ENCODE measurements around the gene ZNF90.

ZNF90 gene

GRCh38 chr19:20164456-20164855, 86.7 kb downstream of the ZNF90 start:
- no peaks in the 10 kb centered on the region; the same call in 1 of the 2 replicates for H3F3A ChIP-seq (ENCODE audit: low read depth)
- no peaks in the 10 kb centered on the region for H3K9me2 ChIP-seq (replicated peaks; ENCODE audit: low read depth, low read length)
- H3K9ac ChIP-seq (ENCODE audit: low read depth, low read length, poor library complexity, severe bottlenecking): no peak overlapping the region
- peaks cover 24% of the 10 kb centered on the region; the same call in 1 of the 2 replicates for H3K79me2 ChIP-seq (ENCODE audit: insufficient read depth, low read length)
- H3K4me1 ChIP-seq (ENCODE audit: insufficient read depth, low read length, poor library complexity, severe bottlenecking): peaks cover 27% of the 10 kb centered on the region
- H2AFZ ChIP-seq (ENCODE audit: low read length): no peak overlapping the region
- no peak overlapping the region for H3K4me3 ChIP-seq (ENCODE audit: low read length, poor library complexity, severe bottlenecking)
- peaks cover 3% of the 10 kb centered on the region; the same call in 1 of the 2 replicates for H3K9me3 ChIP-seq (ENCODE audit: insufficient read depth, low read depth, low read length)
- H3K27me3 ChIP-seq (ENCODE audit: insufficient read depth, low read length, poor library complexity, severe bottlenecking): no peaks in the 10 kb centered on the region
- H4K20me1 ChIP-seq (ENCODE audit: insufficient read depth, low read length, poor library complexity, severe bottlenecking): no peaks in the 10 kb centered on the region
- no peaks in the 10 kb centered on the region for H3K36me3 ChIP-seq (ENCODE audit: insufficient read depth, low read length)
- H3K4me2 ChIP-seq (ENCODE audit: low read depth, low read length, poor library complexity, severe bottlenecking): no peak overlapping the region
- no peak for TF ChIP-seq EZH2phosphoT487 (IDR thresholded peaks at IDR 0.05; ENCODE audit: borderline replicate concordance)
- TF ChIP-seq CTCF (conservative IDR thresholded peaks at IDR 0.05; ENCODE audit: low read length): no peak

GRCh38 chr19:20165971-20166592, 88.3 kb downstream of the ZNF90 start:
- no peaks in the 10 kb centered on the region for H3K27me3 ChIP-seq (ENCODE audit: insufficient read depth, low read length, poor library complexity, severe bottlenecking)
- H3K36me3 ChIP-seq (ENCODE audit: insufficient read depth, low read length): no peaks in the 10 kb centered on the region
- no peak overlapping the region for H3K4me3 ChIP-seq (ENCODE audit: low read length, poor library complexity, severe bottlenecking)
- H3K9me2 ChIP-seq (replicated peaks; ENCODE audit: low read depth, low read length): no peaks in the 10 kb centered on the region
- H3K4me2 ChIP-seq (ENCODE audit: low read depth, low read length, poor library complexity, severe bottlenecking): no peak overlapping the region
- H3K9ac ChIP-seq (ENCODE audit: low read depth, low read length, poor library complexity, severe bottlenecking): no peak overlapping the region
- H3F3A ChIP-seq (ENCODE audit: low read depth): no peaks in the 10 kb centered on the region; the same call in 1 of the 2 replicates
- H2AFZ ChIP-seq (ENCODE audit: low read length): no peak overlapping the region
- peaks cover 3% of the 10 kb centered on the region; the same call in 1 of the 2 replicates for H3K9me3 ChIP-seq (ENCODE audit: insufficient read depth, low read depth, low read length)
- no peak for TF ChIP-seq EZH2phosphoT487 (IDR thresholded peaks at IDR 0.05; ENCODE audit: borderline replicate concordance)
- TF ChIP-seq CTCF (conservative IDR thresholded peaks at IDR 0.05; ENCODE audit: low read length): no peak
- H3K79me2 ChIP-seq (ENCODE audit: insufficient read depth, low read length): peaks cover 40% of the 10 kb centered on the region
- peaks cover 32% of the 10 kb centered on the region for H3K4me1 ChIP-seq (ENCODE audit: insufficient read depth, low read length, poor library complexity, severe bottlenecking)
- no peaks in the 10 kb centered on the region for H4K20me1 ChIP-seq (ENCODE audit: insufficient read depth, low read length, poor library complexity, severe bottlenecking)

- TF ChIP-seq EZH2phosphoT487 (IDR thresholded peaks at IDR 0.05; ENCODE audit: borderline replicate concordance) (no peak), CTCF (conservative IDR thresholded peaks at IDR 0.05; ENCODE audit: low read length) (no peak)
- peak within 1 kb of the TSS; percentile 70 for H3K4me2 ChIP-seq (ENCODE audit: low read depth, low read length, poor library complexity, severe bottlenecking)
Measured at GRCh38 chr19:20167020-20167644, 89.3 kb downstream of the ZNF90 start, which contains the start of gene ZNF486. ZNF486 (plus strand) TSS chr19:20167214; CDS start chr19:20167331, 117 bp downstream.

More at GRCh38 chr19:20167020-20167644, 89.3 kb downstream of the ZNF90 start, which contains the start of gene ZNF486:
- H4K20me1 ChIP-seq (ENCODE audit: insufficient read depth, low read length, poor library complexity, severe bottlenecking): no peaks in the 10 kb centered on the region
- H3K4me3 ChIP-seq (ENCODE audit: low read length, poor library complexity, severe bottlenecking): peak within 1 kb of the TSS; percentile 79
- no peaks in the 10 kb centered on the region for H3K27me3 ChIP-seq (ENCODE audit: insufficient read depth, low read length, poor library complexity, severe bottlenecking)
- H3F3A ChIP-seq (ENCODE audit: low read depth): no peaks in the 10 kb centered on the region; the same call in 1 of the 2 replicates
- H3K9me2 ChIP-seq (replicated peaks; ENCODE audit: low read depth, low read length): no peaks in the 10 kb centered on the region
- H3K79me2 ChIP-seq (ENCODE audit: insufficient read depth, low read length): peaks cover 50% of the 10 kb centered on the region
- H2AFZ ChIP-seq (ENCODE audit: low read length): no peak within 1 kb of the TSS
- H3K36me3 ChIP-seq (ENCODE audit: insufficient read depth, low read length): no peaks in the 10 kb centered on the region
- H3K9ac ChIP-seq (ENCODE audit: low read depth, low read length, poor library complexity, severe bottlenecking): peak within 1 kb of the TSS; percentile 81
- peaks cover 27% of the 10 kb centered on the region for H3K4me1 ChIP-seq (ENCODE audit: insufficient read depth, low read length, poor library complexity, severe bottlenecking)
- H3K9me3 ChIP-seq (ENCODE audit: insufficient read depth, low read depth, low read length): no peaks in the 10 kb centered on the region
